Lower leg skin (tissue), 4 donors: ENCODE results near the gene PGBD4. TPM values are rescaled to one million over a fixed set of nuclear protein-coding genes. Genes with fewer than 3 reads are reported as not detected.

ENCODE experiments used
- DNase-seq, 2 donors: peaks; one replicate each; pipeline ENCODE4 v3.0.0-alpha.2; 2019; ENCODE audit warnings: low spot score in 2 of 2
- H3K4me3 ChIP-seq: fragments of 200-600 bp; sonication (generic); 2 replicates; pipeline ENCODE4 v1.5.1; 2017; ENCODE audit warnings: mild to moderate bottlenecking, low read depth; ENCODE audit not compliant: poor library complexity, severe bottlenecking
- CTCF ChIP-seq, 3 donors: fragments of 450-650 bp; IDR thresholded peaks; one replicate each; pipeline ENCODE4 v1.5.1; 2016; ENCODE audit warnings: antibody characterized with exemption in 3 of 3, mild to moderate bottlenecking in 3 of 3, moderate library complexity in 2 of 3
- POLR2A ChIP-seq, 2 donors: fragments of 450-650 bp; IDR thresholded peaks; one replicate each; pipeline ENCODE4 v1.6.1; 2016 to 2017; ENCODE audit warnings: antibody characterized with exemption in 2 of 2, mild to moderate bottlenecking in 1 of 2, moderate library complexity in 1 of 2
- WGBS, 2 donors: methylation state at CpG; one replicate each; pipeline ENCODE4 v1.1.5; 2018; 5-methylcytosine and 5-hydroxymethylcytosine counted together
- intact Hi-C: fragments of 100-400 bp; cut with DNase I; formaldehyde crosslinking; loops from one replicate; pipeline ENCODE4 v1.15.0; 2023; ENCODE audit warnings: low total_unique reads
- total RNA-seq, 4 donors: library from RNA; depleted of rRNA; stranded (reverse); fragments of >200 nt; gene quantifications; one replicate each; pipeline ENCODE4 v1.1.0, GENCODE V29; 2016

The PGBD4 gene
- total RNA-seq, 4 donors from 2014 or later: 1.2 to 1.5 (median 1.4) TPM

DNA sequence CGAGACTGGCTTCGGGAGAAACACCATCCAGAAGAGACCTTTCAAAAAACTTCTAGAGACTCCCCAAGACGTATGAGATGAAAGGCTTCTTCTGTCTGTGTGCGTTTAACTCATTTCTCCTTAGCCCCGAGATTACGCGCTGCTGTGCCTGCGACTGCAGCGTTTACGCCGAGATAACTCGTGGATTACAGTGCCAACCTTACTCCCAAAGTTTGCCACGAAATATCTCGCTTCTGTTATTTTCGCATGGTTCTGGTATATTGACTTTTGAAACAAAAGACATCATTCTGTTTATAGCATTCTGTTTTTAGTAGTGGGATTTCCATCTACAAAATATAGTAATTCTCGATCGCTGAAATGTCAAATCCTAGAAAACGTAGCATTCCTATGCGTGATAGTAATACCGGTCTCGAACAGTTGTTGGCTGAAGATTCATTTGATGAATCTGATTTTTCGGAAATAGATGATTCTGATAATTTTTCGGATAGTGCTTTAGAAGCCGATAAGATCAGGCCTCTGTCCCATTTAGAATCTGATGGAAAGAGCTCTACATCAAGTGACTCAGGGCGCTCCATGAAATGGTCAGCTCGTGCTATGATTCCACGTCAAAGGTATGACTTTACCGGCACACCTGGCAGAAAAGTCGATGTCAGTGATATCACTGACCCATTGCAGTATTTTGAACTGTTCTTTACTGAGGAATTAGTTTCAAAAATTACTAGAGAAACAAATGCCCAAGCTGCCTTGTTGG, 467 bp downstream of the PGBD4 start:
- intact Hi-C loops: loop anchor here (5.0 kb wide), 1 partner anchor 120 kb away; no protein-coding TSS in a partner anchor
- TF ChIP-seq CTCF (IDR thresholded peaks at IDR 0.05) (no peak), POLR2A (IDR thresholded peaks at IDR 0.05) (no peak)
- WGBS, 2 donors: 22 to 26% methylated on average over 29 of the region's 29 CpGs
- no peak for DNase-seq
- peak overlapping the region; percentile 22 for H3K4me3 ChIP-seq

- DNase-seq: no peak
- 94 to 97% methylated on average over 1 of the region's 1 CpG for WGBS, 2 donors
Measured at GRCh38 chr15:34106423-34106822, 4.5 kb downstream of the PGBD4 start.

DNA sequence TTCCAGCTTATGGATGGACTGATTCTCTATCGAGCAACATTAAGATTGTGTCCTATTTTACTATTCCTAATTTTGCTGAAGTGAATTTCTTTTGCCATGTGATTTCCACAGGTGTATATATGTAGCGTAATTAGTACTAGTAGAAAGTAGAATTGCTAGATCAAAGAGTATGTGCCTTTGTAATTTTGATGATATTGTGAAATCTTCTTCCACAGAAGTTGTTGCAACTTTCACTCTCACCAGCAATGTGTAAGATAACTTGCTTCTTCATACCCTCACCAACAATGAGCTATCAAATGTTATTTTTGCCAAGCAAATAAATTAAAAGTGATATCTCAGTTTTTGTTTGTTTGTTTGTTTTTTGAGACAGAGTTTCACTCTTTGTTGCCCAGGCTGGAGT, 5.4 kb downstream of the PGBD4 start:
- no peak for DNase-seq
- intact Hi-C loops: no loop called here
- no peak overlapping the region for H3K4me3 ChIP-seq
- 86 to 88% methylated on average over 2 of the region's 2 CpGs for WGBS, 2 donors
- TF ChIP-seq CTCF (IDR thresholded peaks at IDR 0.05) (no peak), POLR2A (IDR thresholded peaks at IDR 0.05) (no peak)

More at GRCh38 chr15:34106423-34106822, 4.5 kb downstream of the PGBD4 start:
- intact Hi-C loops: no loop called here
- TF ChIP-seq POLR2A (IDR thresholded peaks at IDR 0.05): no peak
- no peak for TF ChIP-seq CTCF (IDR thresholded peaks at IDR 0.05)
- H3K4me3 ChIP-seq: no peak overlapping the region

DNA sequence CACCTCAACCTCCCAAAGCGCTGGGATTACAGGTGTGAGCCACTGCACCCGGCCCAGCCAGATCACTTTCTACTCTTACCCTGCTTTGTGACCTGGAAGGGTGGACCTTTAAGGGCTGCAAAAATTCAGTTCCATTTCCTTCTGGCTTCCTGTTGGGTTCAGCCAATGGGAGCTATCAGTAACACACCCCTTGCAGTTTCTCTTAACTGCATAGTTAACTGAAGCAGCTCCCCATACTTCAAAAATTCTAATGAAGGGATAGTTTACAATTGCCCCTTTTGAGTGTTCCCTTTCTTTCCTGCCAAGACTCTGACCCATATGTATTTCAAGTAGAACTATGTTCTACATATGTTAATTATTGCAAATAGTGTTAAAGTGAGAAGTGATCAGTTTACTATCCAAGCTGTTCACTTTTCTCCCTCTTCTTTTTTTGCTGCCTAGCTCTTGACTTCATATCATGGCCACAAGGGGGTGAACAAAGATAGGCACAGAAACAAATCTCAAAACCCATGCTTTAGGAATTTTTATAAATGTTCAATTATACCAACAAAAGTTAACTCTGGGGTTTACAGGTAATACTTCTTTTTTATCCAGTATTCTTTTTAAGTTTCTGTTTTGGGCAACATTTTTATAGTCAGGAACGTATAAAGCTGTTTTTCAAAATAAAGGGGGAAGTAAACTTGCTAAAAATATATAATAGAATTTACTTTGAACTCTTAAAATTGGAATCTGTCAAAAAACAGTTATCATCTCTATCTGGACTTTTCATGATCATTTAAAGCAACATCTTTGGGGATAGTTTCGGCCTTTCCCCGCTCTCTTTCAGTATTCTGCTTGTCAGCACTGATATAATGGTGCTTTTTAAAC, 8.1 kb downstream of the PGBD4 start:
- DNase-seq: no peak
- no peak overlapping the region for H3K4me3 ChIP-seq
- intact Hi-C loops: no loop called here
- WGBS, 2 donors: 73 to 74% methylated on average over 5 of the region's 5 CpGs
- no peak for TF ChIP-seq CTCF (IDR thresholded peaks at IDR 0.05)
- no peak for TF ChIP-seq POLR2A (IDR thresholded peaks at IDR 0.05)

DNA sequence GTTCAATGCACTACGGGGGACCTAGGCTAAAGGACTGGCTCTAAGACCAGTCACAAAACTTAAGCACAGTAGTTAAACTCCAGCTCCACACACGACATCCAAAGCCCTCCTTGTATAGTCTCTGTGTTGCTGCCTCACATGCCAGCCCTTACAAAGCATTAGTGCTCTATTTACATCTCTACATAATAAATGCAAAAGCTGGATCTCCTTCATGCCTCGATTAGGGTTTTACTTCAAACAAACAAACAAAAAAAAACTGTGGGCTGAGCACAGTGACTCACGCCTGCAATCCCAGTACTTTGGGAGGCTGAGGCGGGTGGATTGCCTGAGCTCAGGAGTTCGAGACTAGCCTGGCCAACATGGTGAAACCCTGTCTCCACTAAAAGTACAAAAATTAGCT, 9.6 kb downstream of the PGBD4 start:
- intact Hi-C loops: no loop called here
- no peak overlapping the region for H3K4me3 ChIP-seq
- TF ChIP-seq POLR2A (IDR thresholded peaks at IDR 0.05) (no peak), CTCF (IDR thresholded peaks at IDR 0.05) (no peak)
- WGBS, 2 donors: 76% methylated on average over 6 of the region's 6 CpGs
- no peak for DNase-seq
